CD8-positive, alpha-beta memory T cell (primary cell): ENCODE measurements around the gene NKAP. TPM values are rescaled to one million over a fixed set of nuclear protein-coding genes. Genes with fewer than 3 reads are reported as not detected.
"Not testable (repeated sequence)": the region's sequence is repeated elsewhere in the genome, so short reads cannot be mapped to it uniquely, and the experiment has no call there.

Experiments
- CTCF ChIA-PET: fragments of 350-600 bp; sonication (Branson Sonifier 250); formaldehyde crosslinking; loops from one replicate; lab custom pipeline; 2021; ENCODE audit warnings: antibody characterized with exemption; lab: Charles Lee
- POLR2A ChIA-PET: fragments of 350-600 bp; sonication (Branson Sonifier 250); formaldehyde crosslinking; loops from one replicate; lab custom pipeline; 2021; ENCODE audit warnings: antibody characterized with exemption; lab: Charles Lee
- DNase-seq, 5 donors: peaks; one replicate each; pipeline versions ENCODE4 v3.0.0 to v3.0.0-alpha.2; 2020 to 2022; ENCODE audit warnings: mixed read lengths in 1 of 5
- H3K27ac ChIP-seq: one replicate; pipeline ENCODE4 v1.7.0; 2013; ENCODE audit warnings: low read depth, mild to moderate bottlenecking, low read length, moderate library complexity
- H3K27me3 ChIP-seq: 2 replicates; pipeline ENCODE4 v1.7.0; 2013; ENCODE audit warnings: low read length, mild to moderate bottlenecking; ENCODE audit not compliant: insufficient read depth, poor library complexity, severe bottlenecking
- H3K36me3 ChIP-seq: 2 replicates; pipeline ENCODE4 v1.7.0; 2013; ENCODE audit warnings: mild to moderate bottlenecking, low read length, moderate library complexity; ENCODE audit not compliant: insufficient read depth
- H3K4me1 ChIP-seq: 2 replicates; pipeline ENCODE4 v1.7.0; 2013; ENCODE audit warnings: mild to moderate bottlenecking, low read length, moderate library complexity; ENCODE audit not compliant: insufficient read depth
- H3K4me3 ChIP-seq: 2 replicates; pipeline ENCODE4 v1.7.0; 2013; ENCODE audit warnings: mild to moderate bottlenecking, low read length
- H3K9me3 ChIP-seq: 2 replicates; pipeline ENCODE4 v1.7.0; 2013; ENCODE audit warnings: mild to moderate bottlenecking, low read length
- H3K27ac Mint-ChIP-seq, 8 donors: one replicate each; pipeline ENCODE4 v1.8.0; 2020 to 2021; ENCODE audit warnings: mixed read lengths in 8 of 8, mild to moderate bottlenecking in 6 of 8, inconsistent platforms in 3 of 8, moderate library complexity in 3 of 8
- H3K27me3 Mint-ChIP-seq, 2 donors: one replicate each; pipeline ENCODE4 v1.8.0; 2020 to 2021; ENCODE audit warnings: mixed read lengths in 2 of 2, mild to moderate bottlenecking in 1 of 2, moderate library complexity in 1 of 2
- H3K36me3 Mint-ChIP-seq, 3 donors: one replicate each; pipeline ENCODE4 v1.8.0; 2020 to 2021; ENCODE audit warnings: mixed read lengths in 3 of 3, inconsistent platforms in 1 of 3, mild to moderate bottlenecking in 1 of 3
- H3K4me1 Mint-ChIP-seq, 3 donors: one replicate each; pipeline ENCODE4 v1.8.0; 2020 to 2021; ENCODE audit warnings: mixed read lengths in 3 of 3, inconsistent platforms in 1 of 3, mild to moderate bottlenecking in 1 of 3
- H3K4me3 Mint-ChIP-seq, 7 donors: one replicate each; pipeline ENCODE4 v1.8.0; 2020 to 2021; ENCODE audit warnings: mixed read lengths in 7 of 7, mild to moderate bottlenecking in 6 of 7, moderate library complexity in 4 of 7, inconsistent platforms in 2 of 7
- H3K9me3 Mint-ChIP-seq, 5 donors: one replicate each; pipeline ENCODE4 v1.8.0; 2020 to 2022; ENCODE audit warnings: mixed read lengths in 5 of 5, mild to moderate bottlenecking in 3 of 5, moderate library complexity in 2 of 5, inconsistent platforms in 1 of 5
- polyA plus RNA-seq: library from polyadenylated mRNA; unstranded; fragments of 300-500 nt; fragmentation: Illumina TruSeq; gene quantifications from one replicate; pipeline ENCODE4 v1.2.3, GENCODE V29; 2021
- total RNA-seq, 2 experiments: library from RNA; stranded (reverse); gene quantifications; one replicate each; pipeline ENCODE4 v1.2.3, GENCODE V29; 2021

NKAP gene
- total and polyA plus RNA-seq, 3 experiments from 2014 or later, result 4.6 to 11.7 (median 11.3) TPM

DNA sequence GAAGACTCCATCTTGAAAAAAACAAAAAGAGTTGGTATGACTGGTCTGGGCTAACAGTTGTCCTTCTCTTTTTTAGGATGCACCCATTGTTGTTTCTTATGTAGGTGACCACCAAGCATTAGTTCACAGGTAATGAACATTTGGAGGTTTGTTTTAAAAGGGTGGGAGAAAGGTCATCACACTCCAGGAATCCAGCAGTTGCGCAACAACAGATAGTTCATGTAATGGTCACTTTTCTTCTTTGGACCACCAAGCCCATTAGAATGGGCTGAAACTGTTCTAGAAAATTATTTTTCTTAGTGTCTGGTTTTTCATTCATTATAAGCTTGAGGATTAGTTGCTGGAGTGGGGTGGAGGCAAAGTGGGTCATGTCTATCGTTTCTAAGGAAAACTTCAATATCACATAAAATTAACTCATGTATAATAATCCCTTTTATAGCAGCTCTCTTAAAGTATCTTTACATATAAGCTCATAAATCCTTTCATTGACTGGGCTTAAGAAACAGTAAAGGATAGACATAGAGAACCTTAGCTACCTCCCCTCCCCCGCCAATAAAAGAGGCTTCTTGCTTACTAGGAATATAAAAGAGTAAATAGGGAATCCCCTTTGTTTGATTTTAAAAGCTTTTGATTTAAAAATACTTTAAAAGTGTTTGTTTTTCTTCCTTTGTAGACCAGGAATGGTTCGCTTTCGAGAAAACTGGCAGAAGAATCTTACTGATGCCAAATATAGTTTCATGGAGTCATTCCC is 23.5 kb downstream of the NKAP start:
- POLR2A ChIA-PET, result no interaction called here
- H3K9me3 ChIP-seq, result no peaks in the 10 kb centered on the region
- CTCF ChIA-PET, result no interaction called here
- Mint-ChIP-seq H3K4me1 (no peaks in the 10 kb centered on the region), H3K36me3 (peaks cover 0 to 13% (median 4%) of the 10 kb centered on the region in 3 donors), H3K27ac (no peak overlapping the region), H3K9me3 (no peaks in the 10 kb centered on the region), H3K4me3 (no peak overlapping the region), H3K27me3 (peaks cover 0 to 2% of the 10 kb centered on the region in 2 donors)
- DNase-seq, result no peak
- H3K4me1 ChIP-seq, result no peaks in the 10 kb centered on the region
- no peaks in the 10 kb centered on the region for H3K36me3 ChIP-seq
- no peak overlapping the region for H3K4me3 ChIP-seq
- H3K27ac ChIP-seq, result no peak overlapping the region
- H3K27me3 ChIP-seq, result no peaks in the 10 kb centered on the region

DNA sequence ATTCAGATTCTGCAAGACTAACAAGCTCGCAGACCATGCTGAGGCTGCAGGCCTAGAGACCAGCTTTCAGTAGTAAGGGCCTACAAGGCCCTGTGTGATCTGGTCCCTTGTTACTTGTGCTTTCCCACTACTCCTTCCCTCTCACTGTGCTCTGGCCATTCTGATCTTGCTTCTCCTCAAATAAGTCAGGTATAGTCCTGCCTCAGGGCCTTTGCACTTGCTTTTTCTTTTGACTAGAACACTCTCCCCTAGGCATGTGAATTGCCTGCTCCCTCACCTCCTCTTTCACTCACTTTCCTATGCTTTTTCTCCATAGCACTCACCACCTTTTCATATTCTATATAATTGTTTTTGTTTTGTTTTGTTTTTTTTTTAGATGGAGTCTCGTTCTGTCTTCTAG is 25.7 kb downstream of the NKAP start:
- H3K4me1 Mint-ChIP-seq, result no peaks in the 10 kb centered on the region
- no peak for DNase-seq
- no peak overlapping the region for H3K27ac Mint-ChIP-seq
- Histone ChIP-seq H3K27me3 (no peaks in the 10 kb centered on the region), H3K4me3 (no peak overlapping the region), H3K36me3 (no peaks in the 10 kb centered on the region), H3K9me3 (no peaks in the 10 kb centered on the region), H3K27ac (no peak overlapping the region), H3K4me1 (no peaks in the 10 kb centered on the region)
- peaks cover 0 to 2% (median 2%) of the 10 kb centered on the region in 3 donors for H3K36me3 Mint-ChIP-seq
- ChIA-PET CTCF (no interaction called here), POLR2A (no interaction called here)
- peaks cover 0 to 2% of the 10 kb centered on the region in 2 donors for H3K27me3 Mint-ChIP-seq
- no peaks in the 10 kb centered on the region for H3K9me3 Mint-ChIP-seq
- H3K4me3 Mint-ChIP-seq, result peak overlapping the region in 1 of 7 donors; percentile 69

DNA sequence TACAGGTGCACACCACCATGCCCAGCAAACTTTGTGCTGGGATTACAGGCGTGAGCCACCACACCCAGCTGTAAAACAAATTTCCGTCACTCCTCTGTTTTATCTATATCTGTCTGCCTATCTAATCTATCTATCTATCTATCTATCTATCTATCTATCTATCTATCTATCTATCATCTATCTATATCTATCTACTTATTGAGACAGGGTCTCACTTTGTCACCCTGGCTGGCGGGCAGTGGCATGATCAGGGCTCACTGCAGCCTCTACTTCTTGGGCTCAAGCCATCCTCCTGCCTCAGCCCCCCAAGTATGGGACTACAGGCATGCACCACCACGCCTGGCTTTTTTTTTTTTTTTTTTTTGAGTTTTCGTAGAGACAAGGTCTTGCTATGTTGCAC is 27.2 kb downstream of the NKAP start:
- Histone ChIP-seq H3K9me3 (no peaks in the 10 kb centered on the region), H3K36me3 (no peaks in the 10 kb centered on the region), H3K27ac (no peak overlapping the region), H3K4me3 (no peak overlapping the region), H3K27me3 (no peaks in the 10 kb centered on the region), H3K4me1 (no peaks in the 10 kb centered on the region)
- Mint-ChIP-seq H3K27me3 (peaks cover 0 to 6% of the 10 kb centered on the region in 2 donors), H3K36me3 (peaks cover 0 to 2% (median 0%) of the 10 kb centered on the region in 3 donors), H3K27ac (no peak overlapping the region), H3K4me1 (no peaks in the 10 kb centered on the region), H3K4me3 (no peak overlapping the region), H3K9me3 (no peaks in the 10 kb centered on the region)
- ChIA-PET CTCF (no interaction called here), POLR2A (no interaction called here)
- no peak for DNase-seq

DNA sequence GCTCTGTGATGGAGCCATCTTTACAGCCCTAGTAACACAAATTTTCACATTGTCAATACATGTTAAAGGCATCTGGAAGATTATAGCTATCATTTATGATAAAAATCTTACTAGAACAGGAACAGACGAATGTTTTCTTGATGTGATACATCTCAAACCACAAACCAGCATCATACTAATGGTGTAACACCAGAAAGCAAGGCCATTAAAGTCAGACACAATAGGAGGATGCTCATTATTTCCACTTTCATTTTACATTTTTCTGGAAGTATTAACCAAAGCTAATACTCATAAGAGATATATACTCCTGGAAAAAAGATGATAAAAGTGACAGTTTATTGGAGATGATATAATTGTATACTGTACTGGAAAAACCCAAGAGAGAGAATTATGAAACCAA is 42.6 kb downstream of the NKAP start:
- Mint-ChIP-seq H3K4me1 (peaks cover 0 to 5% (median 4%) of the 10 kb centered on the region in 3 donors), H3K27me3 (peaks cover 0 to 6% of the 10 kb centered on the region in 2 donors), H3K9me3 (no peaks in the 10 kb centered on the region), H3K4me3 (no peak overlapping the region), H3K27ac (no peak overlapping the region), H3K36me3 (no peaks in the 10 kb centered on the region)
- Histone ChIP-seq H3K4me1 (no peaks in the 10 kb centered on the region), H3K4me3 (no peak overlapping the region), H3K27me3 (no peaks in the 10 kb centered on the region), H3K9me3 (no peaks in the 10 kb centered on the region), H3K36me3 (no peaks in the 10 kb centered on the region), H3K27ac (no peak overlapping the region)
- no peak for DNase-seq
- ChIA-PET CTCF (no interaction called here), POLR2A (no interaction called here)

DNA sequence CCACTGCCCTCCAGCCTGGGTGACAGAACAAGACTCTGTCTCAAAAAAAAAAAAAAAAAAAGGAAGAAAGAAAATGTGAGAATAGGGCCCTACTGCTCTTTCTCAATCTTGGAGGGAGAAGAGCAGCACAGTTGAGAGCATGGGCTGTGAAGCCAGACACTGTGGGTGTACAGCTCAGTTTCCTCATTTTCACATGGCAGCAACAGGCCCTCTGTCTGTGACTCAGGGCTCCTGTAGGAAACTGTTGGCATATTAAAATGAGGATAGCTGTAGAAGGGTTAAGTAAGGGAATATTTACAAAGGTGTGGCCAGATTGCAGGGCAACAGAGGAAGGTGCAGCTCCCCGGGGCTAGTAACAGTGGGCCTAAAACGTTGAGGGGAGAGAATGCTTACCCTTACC is 44.4 kb downstream of the NKAP start:
- H3K36me3 Mint-ChIP-seq, result no peaks in the 10 kb centered on the region
- peaks cover 0 to 5% (median 4%) of the 10 kb centered on the region in 3 donors for H3K4me1 Mint-ChIP-seq
- H3K36me3 ChIP-seq, result no peaks in the 10 kb centered on the region
- no peaks in the 10 kb centered on the region for H3K9me3 ChIP-seq
- H3K27me3 Mint-ChIP-seq, result peaks cover 0 to 6% of the 10 kb centered on the region in 2 donors
- no peak overlapping the region for H3K27ac ChIP-seq
- H3K4me3 ChIP-seq, result no peak overlapping the region
- H3K9me3 Mint-ChIP-seq, result no peaks in the 10 kb centered on the region
- no peak overlapping the region for H3K27ac Mint-ChIP-seq
- H3K4me1 ChIP-seq, result no peaks in the 10 kb centered on the region
- ChIA-PET POLR2A (no interaction called here), CTCF (no interaction called here)
- H3K27me3 ChIP-seq, result no peaks in the 10 kb centered on the region
- no peak overlapping the region for H3K4me3 Mint-ChIP-seq
- DNase-seq, result no peak

DNA sequence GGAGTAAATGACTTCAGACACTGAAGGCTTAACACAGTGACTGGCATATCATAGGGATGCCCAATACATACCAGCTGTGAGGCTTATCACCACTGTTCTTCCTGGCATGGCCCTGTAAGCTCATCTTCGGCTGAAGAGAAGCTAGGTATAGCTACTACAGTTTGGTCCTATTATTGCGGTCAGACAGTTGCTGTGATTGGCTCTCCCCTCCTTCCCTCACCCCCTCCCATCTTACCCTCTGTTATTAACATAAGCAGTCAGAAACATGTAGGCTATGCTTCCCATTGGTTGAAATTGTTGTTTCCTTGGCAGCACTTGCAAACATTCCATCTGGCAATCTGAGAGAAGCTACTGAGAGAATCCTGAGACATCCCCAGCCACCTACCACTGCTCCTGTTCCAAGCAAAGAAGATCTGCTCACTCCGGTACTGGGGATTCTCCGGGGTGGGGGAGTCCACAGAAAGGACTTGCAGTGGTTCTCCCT is 47.7 kb downstream of the NKAP start, which contains the start of gene AKAP14:
TSS of gene AKAP14 (plus strand) at position 51 of the 484 bp plus-strand sequence. CDS start 7,331 bp downstream, outside the sequence.
- Mint-ChIP-seq H3K36me3 (no peaks in the 10 kb centered on the region), H3K27ac (no peak within 1 kb of the TSS), H3K4me3 (no peak within 1 kb of the TSS), H3K9me3 (no peaks in the 10 kb centered on the region), H3K4me1 (peaks cover 0 to 3% (median 2%) of the 10 kb centered on the region in 3 donors), H3K27me3 (peaks cover 0 to 10% of the 10 kb centered on the region in 2 donors)
- Histone ChIP-seq H3K27ac (no peak within 1 kb of the TSS), H3K4me3 (no peak within 1 kb of the TSS), H3K4me1 (no peaks in the 10 kb centered on the region), H3K9me3 (no peaks in the 10 kb centered on the region), H3K36me3 (no peaks in the 10 kb centered on the region), H3K27me3 (no peaks in the 10 kb centered on the region)
- ChIA-PET POLR2A (no interaction called here), CTCF (no interaction called here)
- DNase-seq, result no peak

DNA sequence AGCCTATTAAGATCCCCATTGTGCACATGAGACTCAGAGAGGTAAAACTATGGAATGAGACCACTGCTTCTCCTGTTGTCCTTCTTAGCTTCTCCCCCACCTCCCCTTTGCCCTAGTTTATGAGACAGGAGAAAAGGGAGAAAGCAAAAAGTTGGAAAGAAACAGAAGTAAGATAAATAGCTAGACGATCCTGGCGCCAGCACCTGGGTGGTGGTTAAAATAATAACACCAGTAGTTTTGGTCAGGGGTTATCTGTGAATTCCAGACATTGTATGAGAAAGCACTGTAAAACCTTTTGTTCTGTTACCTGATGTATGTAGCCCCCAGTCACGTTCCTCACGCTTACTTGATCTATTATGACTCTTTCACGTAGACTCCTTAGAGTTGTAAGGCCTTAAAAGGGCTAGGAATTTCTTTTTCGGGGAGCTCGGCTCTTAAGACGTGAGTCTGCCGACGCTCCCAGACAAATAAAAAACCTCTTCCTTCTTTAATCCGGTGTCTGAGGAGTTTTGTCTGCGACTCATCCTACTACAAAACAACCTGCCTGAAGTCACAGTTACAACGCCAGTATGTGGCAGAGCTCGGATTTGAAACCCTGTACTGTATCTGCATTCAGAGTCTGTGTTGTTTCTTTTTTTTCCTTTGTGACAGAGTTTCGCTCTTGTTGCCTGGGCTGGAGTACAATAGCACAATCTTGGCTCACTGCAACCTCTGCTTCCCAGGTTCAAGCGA is 51.4 kb downstream of the NKAP start:
- H3K27ac ChIP-seq, H3K4me1 Mint-ChIP-seq, H3K4me3 ChIP-seq, H3K9me3 Mint-ChIP-seq, H3K4me3 Mint-ChIP-seq, POLR2A ChIA-PET, H3K27me3 ChIP-seq, H3K36me3 Mint-ChIP-seq, H3K9me3 ChIP-seq, H3K36me3 ChIP-seq, DNase-seq, H3K27ac Mint-ChIP-seq, H3K4me1 ChIP-seq, CTCF ChIA-PET: not testable (repeated sequence)
- peaks cover 0 to 13% of the 10 kb centered on the region in 2 donors for H3K27me3 Mint-ChIP-seq

DNA sequence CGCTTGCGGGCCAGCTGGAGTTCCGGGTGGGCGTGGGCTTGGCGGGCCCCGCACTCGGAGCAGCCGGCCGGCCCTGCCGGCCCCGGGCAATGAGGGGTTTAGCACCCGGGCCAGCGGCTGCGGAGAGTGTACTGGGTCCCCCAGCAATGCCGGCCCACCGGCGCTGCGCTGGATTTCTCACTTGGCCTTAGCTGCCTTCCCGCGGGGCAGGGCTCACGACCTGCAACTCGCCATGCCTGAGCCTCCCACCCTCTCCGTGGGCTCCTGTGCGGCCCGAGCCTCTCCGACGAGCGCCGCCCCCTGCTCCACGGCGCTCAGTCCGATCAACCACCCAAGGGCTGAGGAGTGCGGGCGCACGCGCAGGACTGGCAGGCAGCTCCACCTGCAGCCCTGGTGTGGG is 52.9 kb downstream of the NKAP start:
- H3K9me3 ChIP-seq, DNase-seq, POLR2A ChIA-PET, H3K27ac ChIP-seq, H3K4me1 ChIP-seq, H3K4me3 Mint-ChIP-seq, H3K4me3 ChIP-seq, H3K36me3 Mint-ChIP-seq, H3K27me3 ChIP-seq, H3K36me3 ChIP-seq, H3K9me3 Mint-ChIP-seq, H3K27ac Mint-ChIP-seq: not testable (repeated sequence)
- Mint-ChIP-seq H3K4me1 (peaks cover 8 to 12% (median 10%) of the 10 kb centered on the region in 3 donors), H3K27me3 (peaks cover 0 to 13% of the 10 kb centered on the region in 2 donors)
- CTCF ChIA-PET, result interaction anchor here (0.6 to 1.2 kb wide), 2 partner anchors 14 to 136 kb away, joined by 3 read pairs; no protein-coding TSS in a partner anchor
